ENCODE measurements around the gene KRT40.

The KRT40 gene

DNA sequence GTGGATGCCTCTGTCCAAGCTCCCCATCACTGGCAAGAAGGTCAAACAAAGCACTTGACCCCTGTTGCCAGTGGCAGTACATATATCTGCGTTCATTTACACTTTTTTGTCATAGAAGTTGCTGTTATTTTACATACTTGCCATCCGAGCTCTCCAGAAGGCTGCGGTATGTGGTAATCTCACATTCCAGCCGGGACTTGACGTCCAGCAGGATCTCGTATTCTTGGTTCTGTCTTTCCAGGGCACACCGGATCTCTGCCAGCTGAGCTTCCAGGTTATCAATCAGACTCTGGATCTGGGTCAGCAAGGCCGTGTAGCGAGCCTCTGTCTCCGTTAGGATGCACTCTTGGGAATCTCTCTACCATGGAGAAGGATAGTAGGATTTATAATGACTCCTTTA is 24.0 kb downstream of the KRT40 start:
- DNase-seq (ENCODE audit: low read depth), result no peak
- H3K4me3 ChIP-seq (ENCODE audit: low read depth, low read length), result no peak overlapping the region
- TF ChIP-seq POLR2A (IDR thresholded peaks at IDR 0.05; ENCODE audit: extremely low read depth, insufficient read length) (no peak), MYC (IDR thresholded peaks at IDR 0.05; ENCODE audit: low read depth, low read length) (no peak), CTCF (IDR thresholded peaks at IDR 0.05; ENCODE audit: low read depth, low read length) (no peak)
- TF ChIP-seq, protein P1, sequence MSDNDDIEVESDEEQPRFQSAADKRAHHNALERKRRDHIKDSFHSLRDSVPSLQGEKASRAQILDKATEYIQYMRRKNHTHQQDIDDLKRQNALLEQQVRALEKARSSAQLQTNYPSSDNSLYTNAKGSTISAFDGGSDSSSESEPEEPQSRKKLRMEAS (IDR thresholded peaks at IDR 0.05; ENCODE audit: low read depth, low read length), result no peak

DNA sequence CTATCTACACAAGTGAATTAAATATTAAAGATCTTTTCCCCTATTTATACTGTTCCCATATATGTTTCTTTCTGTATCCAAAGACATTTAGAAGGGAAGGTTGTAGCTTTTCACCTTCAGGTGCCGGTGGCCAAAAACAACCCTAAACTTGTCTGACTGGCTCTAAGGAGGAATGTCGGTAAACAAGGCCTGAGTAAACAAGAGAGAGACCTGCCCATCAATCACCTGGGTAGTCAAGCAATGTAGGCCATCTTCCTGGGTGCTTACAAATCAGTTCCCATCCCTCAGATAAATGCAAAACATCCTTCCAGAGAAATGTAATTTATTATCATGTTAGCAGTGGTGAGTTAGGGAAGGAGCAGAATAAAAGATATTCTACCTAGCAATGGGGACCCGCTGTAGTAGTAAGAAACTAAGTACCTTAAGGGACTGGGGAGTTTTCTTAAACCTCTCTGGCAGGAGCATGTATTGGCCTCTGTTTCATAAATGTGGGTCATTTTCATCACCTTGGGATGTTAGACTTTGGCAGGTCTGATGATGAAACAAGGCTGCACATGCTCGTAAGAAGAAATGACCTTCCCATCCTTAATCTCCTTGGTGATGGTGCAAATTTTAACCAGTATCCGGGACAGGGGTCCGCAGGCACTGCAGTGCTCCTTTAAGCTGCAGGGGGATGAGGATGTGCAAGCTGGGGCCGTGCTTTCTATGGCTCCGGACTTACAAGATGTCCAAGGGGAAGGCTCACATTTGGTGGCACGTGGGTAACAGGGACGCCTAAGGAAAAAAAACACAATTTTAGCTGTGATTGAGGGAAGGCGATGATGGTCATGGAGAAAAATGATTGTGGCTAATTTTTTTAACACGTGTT is 25.8 kb downstream of the KRT40 start:
- no peak overlapping the region for H3K4me3 ChIP-seq (ENCODE audit: low read depth, low read length)
- TF ChIP-seq CTCF (IDR thresholded peaks at IDR 0.05; ENCODE audit: low read depth, low read length), result no peak
- no peak for DNase-seq (ENCODE audit: low read depth)

GRCh38 chr17:40956401-40957254 is 27.5 kb downstream of the KRT40 start:
- TF ChIP-seq MYC (IDR thresholded peaks at IDR 0.05; ENCODE audit: low read depth, low read length) (no peak), POLR2A (IDR thresholded peaks at IDR 0.05; ENCODE audit: extremely low read depth, insufficient read length) (no peak), CTCF (IDR thresholded peaks at IDR 0.05; ENCODE audit: low read depth, low read length) (no peak)
- TF ChIP-seq, protein P1 (IDR thresholded peaks at IDR 0.05; ENCODE audit: low read depth, low read length), result no peak
- H3K4me3 ChIP-seq (ENCODE audit: low read depth, low read length), result no peak overlapping the region
- DNase-seq (ENCODE audit: low read depth), result no peak

GRCh38 chr17:40953881-40954280 is 30.2 kb downstream of the KRT40 start:
- no peak for DNase-seq (ENCODE audit: low read depth)
- no peak for TF ChIP-seq CTCF (IDR thresholded peaks at IDR 0.05; ENCODE audit: low read depth, low read length)
- no peak for TF ChIP-seq POLR2A (IDR thresholded peaks at IDR 0.05; ENCODE audit: extremely low read depth, insufficient read length)
- TF ChIP-seq MYC (IDR thresholded peaks at IDR 0.05; ENCODE audit: low read depth, low read length), result no peak
- TF ChIP-seq, protein P1 (IDR thresholded peaks at IDR 0.05; ENCODE audit: low read depth, low read length), result no peak

DNA sequence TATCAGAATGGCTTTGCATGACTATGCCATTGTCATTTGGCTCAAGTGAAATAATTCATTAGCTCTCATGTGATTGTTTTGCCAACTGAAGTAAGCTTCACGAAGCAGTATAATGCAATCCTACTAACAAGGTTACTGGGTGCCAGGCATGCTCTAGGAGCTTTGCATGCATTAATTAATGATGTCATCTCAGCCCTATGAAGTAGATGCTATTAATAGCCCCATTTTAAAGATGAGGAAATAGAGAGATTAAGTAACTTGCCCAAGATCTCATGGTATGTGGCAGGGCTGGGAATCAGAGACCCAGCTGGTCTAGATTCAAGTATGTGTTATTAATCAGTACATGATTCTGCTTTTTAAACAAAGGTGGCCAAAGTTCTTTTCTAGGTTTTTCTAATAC is 31.5 kb downstream of the KRT40 start:
- no peak for TF ChIP-seq POLR2A (IDR thresholded peaks at IDR 0.05; ENCODE audit: extremely low read depth, insufficient read length)
- TF ChIP-seq MYC (IDR thresholded peaks at IDR 0.05; ENCODE audit: low read depth, low read length), result no peak
- no peak for TF ChIP-seq CTCF (IDR thresholded peaks at IDR 0.05; ENCODE audit: low read depth, low read length)
- TF ChIP-seq, protein P1 (IDR thresholded peaks at IDR 0.05; ENCODE audit: low read depth, low read length), result no peak
- H3K4me3 ChIP-seq (ENCODE audit: low read depth, low read length), result no peak overlapping the region
- DNase-seq (ENCODE audit: low read depth), result no peak

More at GRCh38 chr17:40953881-40954280, 30.2 kb downstream of the KRT40 start:
- no peak overlapping the region for H3K4me3 ChIP-seq (ENCODE audit: low read depth, low read length)

Measured in NB4 (cell line).